VCaP (cell line): ENCODE results near the gene PCMT1.
A peak's percentile ranks its signal among the peaks of the same experiment; 100 is the strongest.

ENCODE experiments used
- H3K27ac ChIP-seq: fragments of 450-650 bp; 2 replicates; pipeline ENCODE4 v1.5.1; 2017
- TF ChIP-seq, protein P1 (sequence below): fragments of 450-650 bp; conservative IDR thresholded peaks from 2 replicates; pipeline ENCODE4 v1.5.1; 2017; ENCODE audit warnings: mild to moderate bottlenecking, moderate library complexity

The PCMT1 gene

GRCh38 chr6:149733089-149733720 is 16.3 kb upstream of the PCMT1 start:
- H3K27ac ChIP-seq: no peak overlapping the region
- TF ChIP-seq, protein P1, sequence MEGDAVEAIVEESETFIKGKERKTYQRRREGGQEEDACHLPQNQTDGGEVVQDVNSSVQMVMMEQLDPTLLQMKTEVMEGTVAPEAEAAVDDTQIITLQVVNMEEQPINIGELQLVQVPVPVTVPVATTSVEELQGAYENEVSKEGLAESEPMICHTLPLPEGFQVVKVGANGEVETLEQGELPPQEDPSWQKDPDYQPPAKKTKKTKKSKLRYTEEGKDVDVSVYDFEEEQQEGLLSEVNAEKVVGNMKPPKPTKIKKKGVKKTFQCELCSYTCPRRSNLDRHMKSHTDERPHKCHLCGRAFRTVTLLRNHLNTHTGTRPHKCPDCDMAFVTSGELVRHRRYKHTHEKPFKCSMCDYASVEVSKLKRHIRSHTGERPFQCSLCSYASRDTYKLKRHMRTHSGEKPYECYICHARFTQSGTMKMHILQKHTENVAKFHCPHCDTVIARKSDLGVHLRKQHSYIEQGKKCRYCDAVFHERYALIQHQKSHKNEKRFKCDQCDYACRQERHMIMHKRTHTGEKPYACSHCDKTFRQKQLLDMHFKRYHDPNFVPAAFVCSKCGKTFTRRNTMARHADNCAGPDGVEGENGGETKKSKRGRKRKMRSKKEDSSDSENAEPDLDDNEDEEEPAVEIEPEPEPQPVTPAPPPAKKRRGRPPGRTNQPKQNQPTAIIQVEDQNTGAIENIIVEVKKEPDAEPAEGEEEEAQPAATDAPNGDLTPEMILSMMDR: no peak

DNA sequence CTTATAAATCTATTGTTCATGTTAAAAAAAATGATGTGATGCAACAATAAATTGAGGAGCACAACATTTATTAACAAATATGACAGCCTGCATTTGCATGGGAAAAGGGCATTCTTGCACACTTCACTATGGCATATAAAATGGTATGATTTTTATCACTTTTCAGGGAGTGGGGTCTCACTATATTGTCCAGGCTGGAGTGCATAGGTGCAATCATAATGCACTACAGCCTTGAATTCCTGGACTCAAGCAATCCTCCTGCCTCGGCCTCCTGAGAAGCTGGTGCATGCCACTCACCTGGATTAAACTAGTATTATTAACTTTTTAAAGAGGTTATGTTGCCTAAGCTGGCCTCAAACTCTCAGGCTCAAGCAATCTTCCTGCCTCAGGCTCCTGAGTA is 14.6 kb upstream of the PCMT1 start:
- TF ChIP-seq, protein P1: no peak
- no peak overlapping the region for H3K27ac ChIP-seq

- H3K27ac ChIP-seq: peak overlapping the region; percentile 80
Observed at GRCh38 chr6:149745252-149745651, 4.3 kb upstream of the PCMT1 start.

GRCh38 chr6:149746147-149746946 is 3.2 kb upstream of the PCMT1 start, which contains the start of gene NUP43:
Gene NUP43, minus strand, starts transcription at chr6:149746529. Its CDS starts 34 bp downstream, at chr6:149746495.
- H3K27ac ChIP-seq: peak within 1 kb of the TSS; percentile 80
- TF ChIP-seq, protein P1: peak; percentile 67

DNA sequence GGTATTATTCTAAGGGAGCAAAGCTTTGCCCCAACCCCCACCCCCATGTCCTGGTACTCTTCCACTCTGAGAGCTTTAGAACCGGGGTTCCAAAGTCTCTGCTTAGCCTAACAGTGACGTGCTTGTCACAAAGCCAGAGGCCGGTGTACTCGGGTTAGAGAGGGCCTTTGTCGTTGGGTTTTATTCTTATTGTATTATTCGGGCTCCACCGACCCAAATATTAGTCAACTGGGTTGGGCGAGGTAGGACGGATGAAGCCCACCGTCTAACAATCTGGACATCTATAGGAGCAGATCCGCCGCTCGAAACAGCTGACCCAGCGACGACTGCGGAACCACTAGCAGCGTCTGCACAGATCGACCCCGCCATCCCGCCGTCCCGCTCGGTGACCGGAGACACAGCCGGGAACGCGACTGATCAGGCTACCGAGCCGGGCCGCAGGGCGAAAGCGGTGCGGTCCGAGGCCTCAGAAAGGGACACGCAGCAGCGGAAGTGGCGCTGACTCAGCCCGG is 403 bp upstream of the PCMT1 start:
- peak overlapping the region; percentile 93 for H3K27ac ChIP-seq

DNA sequence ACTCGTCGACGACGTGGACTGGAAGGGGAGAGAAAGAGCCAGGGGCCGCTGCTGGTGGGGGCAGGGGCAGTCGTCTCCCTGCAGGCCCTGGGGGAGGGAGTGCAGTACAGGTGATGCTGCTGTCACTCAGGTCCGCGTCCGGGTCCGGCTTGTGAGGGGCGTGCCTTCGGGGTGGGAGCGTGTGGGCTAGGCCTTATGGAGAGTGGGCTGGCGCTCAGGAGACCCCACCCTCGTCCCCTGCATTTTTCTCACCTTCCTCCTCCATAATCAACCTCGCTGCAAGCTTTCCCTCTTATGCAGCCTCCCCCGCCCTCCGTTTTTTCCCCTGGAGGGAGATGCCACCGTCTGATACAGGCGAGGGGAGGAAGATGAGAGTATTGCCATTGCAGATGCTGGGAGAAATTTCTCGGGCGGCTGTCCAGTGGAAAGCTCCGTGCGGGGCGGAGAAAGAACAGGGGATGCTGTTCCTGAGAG is 632 bp downstream of the PCMT1 start:
- TF ChIP-seq, protein P1: no peak
- H3K27ac ChIP-seq: peak overlapping the region; percentile 93

GRCh38 chr6:149751239-149751638 is 1.7 kb downstream of the PCMT1 start:
- peak overlapping the region; percentile 93 for H3K27ac ChIP-seq
- TF ChIP-seq, protein P1: no peak

DNA sequence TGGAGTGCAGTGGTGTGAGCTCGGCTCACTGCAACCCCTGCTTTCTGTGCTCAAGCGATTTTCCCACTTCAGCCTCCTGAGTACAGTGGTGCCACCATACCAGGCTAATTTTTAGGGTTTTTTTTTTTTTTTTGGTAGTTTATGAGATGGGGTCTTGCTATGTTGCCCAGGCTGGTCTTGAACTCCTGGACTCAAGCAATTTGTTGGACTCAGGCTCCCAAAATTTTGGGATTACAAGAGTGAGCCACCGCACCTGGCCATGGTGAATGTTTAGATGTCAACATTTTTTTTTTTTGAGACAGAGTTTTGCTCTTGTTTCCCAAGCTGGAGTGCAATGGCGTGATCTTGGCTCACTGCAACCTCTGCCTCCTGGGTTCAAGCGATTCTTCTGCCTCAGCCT is 2.4 kb downstream of the PCMT1 start:
- H3K27ac ChIP-seq: peak overlapping the region; percentile 93
